Activated T-cell treated with anti-CD3 and anti-CD28 coated beads, Interleukin-2, amount 50 U/mL, for 1 hour (primary cell): ENCODE data around the gene CD34.

Source experiments
- DNase-seq: peaks from one replicate; pipeline ENCODE4 v3.0.0-alpha.2; 2020

The CD34 gene

GRCh38 chr1:207851696-207852095 is 59.2 kb downstream of the CD34 start:
- DNase-seq: no peak

DNA sequence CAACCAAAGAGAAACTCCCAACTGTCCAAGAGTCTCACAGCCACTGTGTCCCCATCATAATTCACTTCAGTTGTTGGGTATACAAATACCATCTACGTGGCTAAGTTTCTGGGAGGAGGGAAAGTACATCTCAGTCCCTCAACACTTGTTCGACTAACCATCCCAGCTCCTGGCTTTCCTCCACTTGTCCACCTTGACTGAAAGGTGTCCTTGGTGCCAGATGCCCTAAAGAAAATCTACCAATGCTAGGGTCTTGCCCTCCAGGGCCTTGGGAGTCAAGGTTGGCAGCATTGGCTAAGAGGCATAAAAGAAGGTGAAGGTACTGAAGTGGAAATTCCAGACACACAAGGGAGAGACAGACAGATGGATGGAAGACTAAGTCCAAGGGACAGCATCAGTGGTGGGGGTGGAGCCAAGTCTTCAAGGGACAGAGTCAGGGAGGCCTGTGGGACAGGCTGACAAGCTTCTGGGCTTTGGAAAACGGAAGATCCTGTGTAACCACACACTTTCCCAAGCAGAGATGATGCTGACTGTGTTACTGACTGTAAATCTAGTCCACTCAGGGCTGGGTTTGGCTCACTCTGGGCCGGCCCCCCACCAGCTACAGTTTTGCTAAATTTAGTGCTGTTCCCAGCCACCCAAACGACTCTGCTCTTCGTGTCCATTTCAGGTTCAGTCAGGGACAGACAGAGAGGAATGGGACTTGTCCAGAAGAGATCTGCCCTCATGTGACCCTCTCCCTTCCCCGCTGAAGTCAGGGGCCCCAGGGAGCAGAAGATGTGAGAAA is 60.1 kb downstream of the CD34 start:
- no peak for DNase-seq

GRCh38 chr1:207849646-207850045 is 61.3 kb downstream of the CD34 start:
- no peak for DNase-seq

DNA sequence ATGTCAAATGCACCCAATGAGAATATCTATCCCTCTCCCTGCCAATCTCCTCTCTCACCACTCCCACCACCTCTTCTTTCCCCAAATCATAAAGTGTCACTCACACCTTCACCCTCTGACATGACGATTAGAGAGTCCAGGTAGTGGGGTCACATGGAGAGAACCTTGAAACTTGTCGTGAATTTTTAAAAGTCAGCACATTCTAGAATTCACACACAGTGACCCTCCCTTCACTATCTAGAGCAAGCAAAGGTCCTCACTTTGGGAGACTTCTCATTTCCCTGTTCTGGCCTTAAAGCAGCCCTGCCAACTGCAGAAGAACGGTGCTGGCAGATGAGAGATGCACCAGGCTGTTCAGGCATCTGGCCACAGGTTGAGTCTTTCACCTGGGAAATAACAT is 61.9 kb downstream of the CD34 start:
- no peak for DNase-seq

DNA sequence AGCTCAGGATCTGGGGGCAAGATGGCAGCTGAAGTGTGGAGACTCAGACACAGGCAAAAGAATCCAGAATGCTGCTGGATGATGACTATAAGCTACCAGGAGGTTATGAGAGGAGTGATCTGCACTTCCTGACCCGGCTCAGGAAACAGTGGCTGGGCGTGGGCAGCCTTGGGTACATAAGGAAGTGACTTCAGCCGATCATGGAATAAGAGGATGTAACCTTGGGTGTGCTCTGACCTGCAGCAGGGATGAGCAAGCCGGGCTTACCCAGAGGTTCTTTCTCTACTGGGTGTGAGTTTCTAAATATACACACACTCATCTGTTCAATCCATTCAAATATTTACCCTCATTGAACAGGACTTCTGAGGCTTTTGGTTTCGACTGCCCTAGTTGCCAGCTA is 62.7 kb downstream of the CD34 start:
- DNase-seq: no peak

DNA sequence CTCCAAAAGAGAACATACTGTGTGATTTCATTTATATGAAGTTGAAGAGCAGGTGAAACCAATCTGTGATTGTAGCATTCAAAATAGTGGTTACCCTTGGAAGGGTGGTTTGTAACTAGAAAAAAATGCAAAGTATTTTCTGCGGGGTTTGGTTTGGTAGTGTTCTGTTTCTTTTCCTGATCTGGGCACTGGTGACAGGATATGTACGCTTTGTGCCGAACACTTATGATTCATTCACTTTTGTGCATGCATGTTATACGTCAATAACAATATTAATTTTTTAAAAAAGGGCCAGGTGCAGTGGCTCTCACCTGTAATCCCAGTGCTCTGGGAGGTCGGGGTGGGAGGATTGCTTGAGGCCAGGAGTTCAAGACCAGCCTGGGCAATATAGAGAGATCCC is 63.8 kb downstream of the CD34 start:
- DNase-seq: no peak

GRCh38 chr1:207845109-207845508 is 65.8 kb downstream of the CD34 start:
- DNase-seq: no peak

DNA sequence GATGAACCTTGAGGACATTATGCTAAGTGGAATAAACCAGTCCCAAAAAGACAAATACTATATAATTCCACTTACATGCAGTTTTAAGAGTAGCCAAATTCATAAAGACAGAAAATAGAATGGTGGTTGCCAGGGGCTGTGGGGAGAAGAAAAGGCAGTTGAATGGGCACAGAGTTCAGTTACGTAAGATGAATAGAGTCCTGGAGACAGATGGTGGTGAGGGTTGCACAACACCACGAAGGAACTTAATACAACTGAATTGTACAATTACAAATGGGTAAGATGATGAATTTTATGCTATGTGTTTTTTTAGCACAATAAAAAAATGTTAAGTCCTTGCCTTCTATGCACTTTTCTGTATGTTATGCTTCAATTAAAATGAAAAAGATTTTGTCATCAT is 66.6 kb downstream of the CD34 start:
- DNase-seq: no peak

DNA sequence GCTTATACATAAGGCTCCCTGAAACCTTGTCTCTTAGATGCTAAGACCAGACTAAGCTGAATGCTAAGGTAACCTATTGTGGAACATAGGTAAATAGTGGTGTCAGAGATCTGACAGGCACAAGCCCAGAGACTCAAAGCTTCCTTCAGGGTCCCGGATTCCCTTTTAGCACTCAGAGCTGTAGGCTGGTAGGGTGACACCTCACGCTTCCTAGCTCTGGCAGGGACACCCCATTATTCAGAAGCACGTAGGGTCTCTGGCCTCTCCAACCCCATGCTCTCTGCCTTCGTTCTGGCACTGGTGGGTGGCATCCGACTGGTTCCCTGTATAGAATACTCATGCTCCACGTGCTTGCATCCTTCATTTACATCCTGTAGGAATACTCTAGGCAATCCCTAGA is 68.4 kb downstream of the CD34 start:
- DNase-seq: no peak

DNA sequence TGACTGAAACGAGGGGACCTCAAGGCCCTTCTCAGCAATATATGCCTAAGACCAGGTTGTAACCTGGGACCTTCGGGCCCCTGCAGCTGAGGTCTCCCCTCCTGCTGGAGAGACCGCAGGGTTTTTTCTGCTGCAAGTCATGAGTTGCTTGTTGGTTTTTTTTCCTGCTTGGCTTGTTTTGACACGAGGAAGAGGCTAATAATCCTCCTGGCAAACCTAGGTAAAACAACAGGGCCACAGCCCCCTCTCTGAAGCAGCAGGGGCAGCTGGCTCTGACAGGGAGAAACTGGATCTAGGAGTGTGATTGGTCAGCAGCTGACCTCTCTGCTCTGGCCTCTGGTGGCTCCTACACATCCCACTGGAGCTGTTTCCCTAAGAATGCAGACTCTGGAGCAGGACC is 69.0 kb downstream of the CD34 start:
- no peak for DNase-seq

GRCh38 chr1:207841293-207841692 is 69.6 kb downstream of the CD34 start:
- no peak for DNase-seq

- DNase-seq: no peak
These were observed 70.5 kb downstream of the CD34 start for GRCh38 chr1:207840380-207840779.

DNA sequence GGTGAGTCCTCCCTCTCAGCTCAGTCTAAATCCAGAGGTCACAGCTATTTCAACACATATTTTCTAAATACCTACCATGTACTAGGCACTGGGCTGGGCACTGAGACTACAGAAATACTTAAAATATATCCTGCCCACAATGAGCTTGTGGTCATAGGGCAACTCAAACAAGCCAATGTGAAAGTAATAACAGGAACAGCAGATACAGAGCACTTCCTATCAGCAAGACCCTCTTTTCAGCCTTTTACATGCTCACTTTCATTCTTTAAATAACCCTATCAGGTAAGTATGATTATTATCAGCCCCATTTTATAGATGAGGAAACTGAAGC is 71.9 kb downstream of the CD34 start:
- no peak for DNase-seq

GRCh38 chr1:207838156-207839082 is 72.5 kb downstream of the CD34 start:
- DNase-seq: no peak

DNA sequence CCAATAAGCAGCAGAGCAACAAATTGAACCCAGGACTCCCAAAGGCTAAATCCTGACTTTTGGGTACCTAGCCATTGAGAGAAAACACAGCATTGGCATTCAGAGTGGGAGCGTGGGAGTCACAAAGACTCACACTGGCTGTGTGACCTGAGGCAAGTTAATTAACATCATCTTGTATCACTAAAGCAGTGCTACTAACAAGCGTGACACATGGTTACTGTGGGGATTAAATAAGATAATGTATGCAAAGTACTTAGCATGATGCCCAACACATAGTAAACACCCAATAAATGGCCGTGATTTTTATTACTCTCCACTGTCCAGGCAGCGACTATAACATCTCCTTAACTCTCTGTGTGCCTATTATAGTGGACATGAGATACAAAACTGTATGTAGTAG is 73.3 kb downstream of the CD34 start:
- no peak for DNase-seq

DNA sequence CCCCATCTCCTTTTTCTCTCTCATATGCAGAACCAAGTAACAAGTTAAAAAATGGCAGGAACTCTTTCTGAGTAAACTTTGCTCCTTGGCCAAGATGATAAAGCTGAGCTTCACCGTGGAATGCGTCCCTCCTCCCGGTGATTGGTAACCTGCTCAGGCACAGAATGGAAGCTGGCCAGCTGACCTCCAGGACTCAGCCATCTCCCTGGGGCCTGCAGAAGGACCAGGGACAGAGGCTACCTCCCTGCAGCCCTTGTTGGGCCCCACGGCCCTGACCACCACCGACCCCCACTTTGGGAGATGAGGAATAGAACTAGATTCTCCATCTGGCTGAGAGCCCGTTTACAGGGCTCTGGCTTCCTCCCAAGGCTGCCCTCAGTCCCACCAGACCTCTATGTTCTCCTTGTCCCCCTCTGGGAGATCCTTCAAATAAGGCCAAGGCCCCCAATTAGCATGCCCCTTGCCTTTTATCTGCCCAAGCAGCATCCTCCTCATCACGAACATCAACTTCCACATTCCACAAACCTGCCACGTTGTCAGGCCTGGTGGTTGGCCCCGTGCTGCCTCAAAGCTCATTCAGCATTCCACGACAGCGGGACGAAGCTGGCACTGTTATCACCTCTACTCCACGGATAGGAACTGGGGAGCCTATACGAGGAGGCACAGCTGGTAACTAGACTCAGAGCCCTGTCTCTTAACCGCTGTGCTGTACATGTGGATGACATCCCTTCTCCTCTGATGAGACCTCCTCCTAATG is 74.2 kb downstream of the CD34 start:
- DNase-seq: no peak

DNA sequence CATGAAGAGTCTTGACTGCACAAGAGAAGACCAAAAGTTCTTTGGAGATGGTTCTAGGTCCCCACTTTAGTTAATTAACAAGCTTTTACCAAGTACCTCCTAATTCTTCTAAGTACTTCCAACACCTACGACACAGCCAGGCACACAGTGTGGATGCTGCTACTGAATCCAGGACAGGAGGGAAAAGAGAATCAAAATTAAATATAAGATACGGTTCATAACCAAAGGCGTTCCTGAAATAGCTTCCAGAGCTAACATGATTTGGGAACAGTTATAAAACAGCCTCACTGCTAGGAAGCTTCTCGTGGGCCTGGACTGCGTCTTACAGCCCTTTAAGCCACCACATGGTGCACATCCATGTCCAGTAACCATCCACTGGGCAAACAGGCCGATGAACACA is 75.0 kb downstream of the CD34 start:
- DNase-seq: no peak

- no peak for DNase-seq
These were observed 76.8 kb downstream of the CD34 start for GRCh38 chr1:207833956-207834660.

GRCh38 chr1:207833381-207833780 is 77.5 kb downstream of the CD34 start:
- no peak for DNase-seq

DNA sequence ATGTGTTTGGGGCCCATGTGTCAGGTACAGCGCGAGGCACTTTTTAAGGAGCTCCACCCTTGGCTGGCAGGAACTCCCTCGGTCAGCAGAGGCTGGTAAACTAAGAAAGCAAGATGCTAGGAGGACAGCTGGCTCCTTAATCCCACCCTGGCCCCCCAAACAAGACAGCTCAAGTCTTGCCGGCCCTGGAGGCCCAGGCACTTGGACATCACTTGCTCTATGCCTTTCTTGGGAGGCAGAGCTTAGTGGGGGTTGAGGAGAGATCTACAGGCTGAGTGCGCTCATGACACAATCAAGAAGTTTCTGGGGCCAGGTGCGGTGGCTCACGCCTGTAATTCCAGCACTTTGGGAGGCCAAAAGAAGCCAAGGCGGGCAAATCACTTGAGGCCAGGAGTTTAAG is 78.1 kb downstream of the CD34 start:
- DNase-seq: no peak

DNA sequence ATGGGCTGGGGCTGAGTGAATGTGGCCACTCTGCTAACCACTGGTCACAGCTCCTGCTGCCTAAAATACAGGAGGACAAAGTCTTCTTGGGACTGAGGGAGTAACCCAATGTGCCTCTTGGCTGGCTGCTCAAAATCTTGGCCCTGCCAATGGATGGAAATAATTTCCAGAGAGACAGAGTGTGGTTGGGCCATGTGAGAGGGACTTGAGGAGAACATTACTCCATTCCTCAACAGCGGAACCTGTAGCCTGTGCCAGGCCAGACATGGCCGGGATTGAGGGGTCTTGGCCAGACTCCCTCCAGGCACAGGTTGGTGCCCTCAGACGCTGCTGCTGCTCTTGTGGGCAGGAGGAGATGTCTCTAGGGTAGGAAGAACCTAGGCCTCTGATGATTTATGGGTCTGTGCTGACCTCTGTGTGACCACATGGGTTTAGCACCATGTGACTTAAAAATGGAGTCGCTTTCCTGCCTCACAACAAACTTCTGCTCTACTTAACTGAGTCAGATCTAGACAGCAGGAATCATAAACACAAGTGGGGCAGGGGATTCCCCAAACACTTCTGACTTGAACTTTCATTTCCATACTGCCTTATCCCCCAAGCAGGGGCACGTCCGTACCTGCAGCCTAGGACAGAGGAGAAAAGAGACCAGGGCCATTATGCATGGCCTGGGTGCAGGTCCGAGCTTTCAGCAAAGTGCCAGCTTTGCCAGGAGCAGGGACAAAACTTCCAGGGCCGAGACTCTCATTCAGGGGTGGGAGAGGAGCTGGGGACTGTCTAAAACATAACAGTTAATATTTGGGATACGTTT is 79.2 kb downstream of the CD34 start:
- no peak for DNase-seq
